Large intestine (tissue), 3 donors: ENCODE measurements around the gene SNTG2. TPM values are rescaled to one million over a fixed set of nuclear protein-coding genes. Genes with fewer than 3 reads are reported as not detected.
"Not testable (repeated sequence)": the region's sequence is repeated elsewhere in the genome, so short reads cannot be mapped to it uniquely, and the experiment has no call there.

Experiments used
- DNase-seq, 2 donors: peaks; one replicate each; pipeline versions ENCODE4 v3.0.0 to v3.0.0-alpha.2; 2013
- H3K27ac ChIP-seq: one replicate; pipeline ENCODE4 v1.5.1; 2013; ENCODE audit warnings: low read length
- H3K27me3 ChIP-seq: 2 replicates; pipeline ENCODE4 v1.6.1; 2013; ENCODE audit warnings: low read length; ENCODE audit not compliant: control insufficient read depth, insufficient read depth
- H3K36me3 ChIP-seq: 2 replicates; pipeline ENCODE4 v1.6.1; 2013; ENCODE audit warnings: low read length; ENCODE audit not compliant: control insufficient read depth, insufficient read depth
- H3K4me1 ChIP-seq: one replicate; pipeline ENCODE4 v1.6.1; 2013; ENCODE audit warnings: low read length; ENCODE audit not compliant: control insufficient read depth, insufficient read depth
- H3K4me3 ChIP-seq: one replicate; pipeline ENCODE4 v1.5.1; 2013; ENCODE audit warnings: low read length
- H3K9me3 ChIP-seq: one replicate; pipeline ENCODE4 v1.6.1; 2013; ENCODE audit warnings: mild to moderate bottlenecking, low read depth, low read length, moderate library complexity; ENCODE audit not compliant: control insufficient read depth
- WGBS: methylation state at CpG from one replicate; pipeline ENCODE4 v1.1.5; 2013; ENCODE audit warnings: low lambda C conversion rate; ENCODE audit not compliant: insufficient coverage; 5-methylcytosine and 5-hydroxymethylcytosine counted together
- polyA plus RNA-seq: library from polyadenylated mRNA; unstranded; fragments of 120-200 nt; gene quantifications from one replicate; pipeline ENCODE4 v1.2.1, GENCODE V29; 2013

SNTG2 gene
- polyA plus RNA-seq, 1 donor, result 0.48 TPM

GRCh38 chr2:1414901-1415300, 464.3 kb downstream of the SNTG2 start:
- not testable (repeated sequence) for H3K27ac ChIP-seq, DNase-seq
- WGBS, result no CpG with 5 or more reads among the region's 11 CpGs

GRCh38 chr2:1415501-1415900, 464.9 kb downstream of the SNTG2 start:
- DNase-seq, result no peak
- H3K4me3 ChIP-seq, result no peak overlapping the region
- H3K36me3 ChIP-seq, result no peaks in the 10 kb centered on the region
- no peak overlapping the region for H3K27ac ChIP-seq
- no peaks in the 10 kb centered on the region for H3K4me1 ChIP-seq
- no peaks in the 10 kb centered on the region for H3K9me3 ChIP-seq
- H3K27me3 ChIP-seq, result no peaks in the 10 kb centered on the region
- WGBS, result no CpG with 5 or more reads among the region's 6 CpGs

More at GRCh38 chr2:1414901-1415300, 464.3 kb downstream of the SNTG2 start:
- H3K36me3 ChIP-seq, H3K9me3 ChIP-seq, H3K4me3 ChIP-seq, H3K4me1 ChIP-seq, H3K27me3 ChIP-seq: not testable (repeated sequence)
